ENCODE results near the gene RHEBL1. TPM values are rescaled to one million over a fixed set of nuclear protein-coding genes. Genes with fewer than 3 reads are reported as not detected.
A peak's percentile ranks its signal among the peaks of the same experiment; 100 is the strongest.

The RHEBL1 gene
- total RNA-seq, 1 donor from 2014 or later, result 0.44 TPM

DNA sequence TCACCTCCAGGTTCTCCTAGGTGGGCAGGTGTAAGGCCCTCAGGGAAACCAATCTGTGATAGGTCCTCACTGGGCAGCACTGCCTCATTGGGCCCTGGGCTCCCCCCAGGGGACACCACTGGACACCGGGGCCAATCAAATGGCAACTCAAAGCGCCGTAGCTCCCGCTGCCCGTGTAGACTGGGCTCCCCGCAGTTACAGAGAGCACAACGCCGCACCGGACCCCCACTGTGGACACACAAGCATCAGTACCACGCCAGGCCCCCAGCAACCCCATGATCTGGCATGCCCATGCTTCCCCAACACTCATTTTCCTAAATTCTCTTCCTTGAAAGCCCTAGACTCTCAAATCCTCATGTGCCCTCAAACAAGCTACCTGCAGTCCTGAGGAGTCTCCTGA, 15.3 kb downstream of the RHEBL1 start:
- ATAC-seq, result no peak

GRCh38 chr12:49054096-49054495, 15.7 kb downstream of the RHEBL1 start:
- ATAC-seq, result no peak

- peak; percentile 55 for ATAC-seq
These were observed 17.1 kb downstream of the RHEBL1 start for GRCh38 chr12:49052451-49053208.

GRCh38 chr12:49051777-49052438, 17.9 kb downstream of the RHEBL1 start:
- ATAC-seq, result no peak

- ATAC-seq, result no peak
These were observed 18.4 kb downstream of the RHEBL1 start for GRCh38 chr12:49051373-49051764.

DNA sequence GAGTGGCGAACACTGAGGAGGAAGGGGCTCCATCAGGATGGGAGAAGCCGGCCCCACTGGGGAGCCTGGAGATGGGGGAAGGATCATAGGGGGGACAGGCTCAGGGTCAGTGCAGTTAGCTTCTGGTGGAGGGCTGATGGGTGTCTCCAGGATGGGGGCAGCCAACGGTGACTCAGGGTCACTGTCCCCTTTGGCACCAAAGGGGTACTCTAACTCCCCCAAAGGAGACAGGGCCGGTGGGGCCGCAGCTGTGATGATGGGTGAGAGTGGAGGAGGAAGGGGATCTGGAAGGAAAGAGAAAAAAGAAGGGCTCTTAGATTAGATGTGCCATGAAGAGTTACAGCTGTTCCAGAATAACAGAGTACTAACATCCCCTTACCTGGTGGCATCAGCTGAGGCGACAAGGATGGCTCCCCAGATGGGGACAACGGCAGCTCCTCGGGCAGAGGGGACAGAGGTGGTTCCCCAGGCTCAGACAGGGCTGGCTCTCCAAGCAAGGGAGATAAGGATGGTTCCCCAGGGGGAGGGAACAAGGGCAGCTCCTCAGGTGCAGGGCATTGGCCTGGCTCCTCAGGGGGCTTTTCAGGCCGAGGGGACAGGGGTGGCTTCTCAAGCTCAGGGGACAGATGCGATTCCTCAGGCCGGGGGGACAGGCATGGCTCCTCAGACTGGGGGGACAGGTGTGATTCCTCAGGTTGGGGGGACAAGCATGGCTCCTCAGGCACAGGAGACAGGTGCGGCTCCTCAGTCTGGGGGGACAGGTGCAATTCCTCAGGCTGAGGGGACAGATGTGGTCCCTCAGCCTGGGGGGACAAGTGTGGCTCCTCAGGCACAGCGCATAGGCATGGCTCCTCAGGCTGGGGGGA, 19.0 kb downstream of the RHEBL1 start:
- no peak for ATAC-seq

DNA sequence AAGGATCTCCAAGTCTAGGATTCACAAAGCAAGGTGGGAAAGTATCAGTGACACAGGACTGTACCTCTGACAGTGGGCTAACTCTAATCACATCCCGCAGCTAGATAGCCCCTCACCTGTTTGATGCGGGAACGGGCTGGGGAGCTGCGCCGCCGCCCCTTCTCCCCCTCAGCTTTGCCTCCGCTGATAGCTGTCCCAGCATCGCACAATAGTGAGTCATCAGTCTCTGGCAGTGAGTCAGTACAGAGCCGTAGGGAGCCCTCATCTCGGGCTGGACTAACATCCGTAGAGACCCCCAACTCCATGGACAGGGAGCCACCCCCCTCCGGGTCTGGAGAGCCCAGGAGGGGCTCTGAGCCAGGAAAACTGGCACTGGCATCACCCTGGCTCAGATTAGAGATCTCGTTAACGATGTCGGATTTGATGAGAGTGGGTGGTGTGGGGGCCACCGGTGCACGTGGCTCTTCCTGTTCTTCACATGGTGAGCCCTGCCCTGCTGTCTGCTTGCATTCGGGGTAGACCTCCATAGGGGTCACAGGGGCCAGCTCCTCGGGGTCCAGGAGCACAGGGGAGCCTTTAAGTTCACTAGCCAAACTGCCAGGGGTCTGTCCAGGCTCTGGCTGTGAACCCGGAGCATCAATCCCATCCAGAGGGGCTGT, 20.1 kb downstream of the RHEBL1 start:
- ATAC-seq, result no peak

GRCh38 chr12:49048953-49049352, 20.8 kb downstream of the RHEBL1 start:
- no peak for ATAC-seq

DNA sequence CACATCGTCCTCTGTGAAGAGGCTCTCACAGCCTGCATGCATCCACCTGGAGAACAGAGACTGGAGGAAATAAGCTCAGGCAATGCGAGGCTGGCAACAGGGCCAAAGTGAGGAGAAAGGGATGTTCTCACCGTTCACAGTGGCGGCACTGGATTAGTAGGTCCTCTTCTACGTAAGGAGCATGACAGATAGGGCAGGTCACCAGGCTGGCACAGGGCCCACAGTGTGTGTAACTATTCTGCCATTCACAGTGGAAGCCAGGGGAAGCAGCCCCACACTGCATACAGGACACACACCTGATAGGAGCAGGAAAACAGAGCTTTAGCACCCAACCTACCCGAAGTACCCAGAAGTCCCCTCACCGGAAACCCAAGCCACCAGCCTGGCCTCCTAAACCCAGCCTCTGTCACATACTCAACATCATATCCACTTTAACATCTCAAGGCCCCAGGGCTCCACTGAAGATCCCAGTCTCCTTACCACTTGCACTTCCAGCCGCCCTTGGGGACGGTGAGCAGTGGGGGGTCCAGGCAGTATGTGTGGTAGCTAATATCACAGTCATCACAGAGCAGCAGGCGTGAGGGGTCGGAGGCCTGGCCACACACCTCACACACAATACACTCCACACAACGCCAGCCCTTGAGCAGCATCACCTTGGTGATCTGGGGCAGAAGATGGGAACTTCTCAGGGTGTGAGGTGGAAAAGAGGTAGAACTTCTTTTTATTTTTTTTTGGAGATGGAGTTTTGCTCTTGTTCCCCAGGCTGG, 23.5 kb downstream of the RHEBL1 start:
- no peak for ATAC-seq

DNA sequence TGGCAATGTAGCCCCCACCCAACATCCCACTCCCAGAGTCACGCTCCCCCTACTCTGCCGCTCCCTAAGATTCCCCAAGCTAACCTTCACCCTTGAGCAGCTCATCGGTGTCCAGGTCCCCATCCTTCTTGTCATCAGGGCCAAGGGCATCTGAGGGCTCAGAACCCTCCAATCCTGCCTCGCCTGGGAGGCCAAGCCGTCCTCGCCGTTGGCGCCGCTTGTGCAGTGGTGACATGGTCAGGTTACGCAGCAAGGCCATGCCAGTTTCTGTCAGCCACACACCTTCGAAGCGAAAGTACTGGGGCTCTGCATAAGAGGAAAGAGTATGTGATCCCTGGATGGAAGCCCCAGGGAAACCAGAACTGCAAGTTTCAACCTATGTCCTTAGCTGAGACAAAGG, 25.1 kb downstream of the RHEBL1 start:
- no peak for ATAC-seq

DNA sequence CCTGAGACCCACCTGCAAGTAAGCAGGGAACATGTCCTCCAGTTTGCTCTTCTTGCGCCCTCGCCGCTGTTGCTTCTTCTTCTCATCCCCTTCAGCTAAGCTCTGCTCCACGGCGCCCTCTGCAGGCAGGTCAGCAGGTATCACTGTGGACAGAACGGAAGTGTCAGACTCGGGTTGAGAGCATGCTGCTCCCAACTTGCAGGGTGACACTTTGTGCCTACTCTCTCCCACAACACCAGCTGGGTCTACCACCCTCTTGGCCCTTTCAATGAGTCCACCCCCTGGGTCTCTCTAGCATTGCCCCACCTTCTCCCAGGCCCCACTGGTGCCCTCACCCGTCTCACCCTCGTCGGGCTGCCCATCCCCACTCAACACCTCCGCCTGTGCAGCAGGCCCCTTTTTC, 25.9 kb downstream of the RHEBL1 start:
- ATAC-seq, result peak; percentile 30

DNA sequence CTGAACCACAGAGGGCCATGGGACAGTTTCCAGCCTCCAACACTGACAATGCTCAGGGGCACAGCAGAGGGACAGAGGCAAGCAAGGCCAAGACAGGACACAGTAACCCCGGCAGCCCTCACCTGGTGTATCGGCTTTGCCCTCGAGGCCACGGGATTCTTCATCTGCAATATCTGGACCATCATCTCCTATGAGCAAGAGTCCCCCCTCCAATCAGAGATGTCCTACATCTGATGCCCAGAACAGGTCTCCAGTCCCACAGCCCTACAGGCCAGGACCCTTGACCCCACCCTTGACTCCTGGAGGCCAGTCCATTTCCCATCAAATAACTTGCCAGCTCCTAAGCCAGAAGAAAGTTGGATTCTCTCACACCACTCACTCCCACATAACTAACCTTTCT, 26.5 kb downstream of the RHEBL1 start:
- no peak for ATAC-seq

GRCh38 chr12:49041881-49042484, 27.8 kb downstream of the RHEBL1 start:
- no peak for ATAC-seq

DNA sequence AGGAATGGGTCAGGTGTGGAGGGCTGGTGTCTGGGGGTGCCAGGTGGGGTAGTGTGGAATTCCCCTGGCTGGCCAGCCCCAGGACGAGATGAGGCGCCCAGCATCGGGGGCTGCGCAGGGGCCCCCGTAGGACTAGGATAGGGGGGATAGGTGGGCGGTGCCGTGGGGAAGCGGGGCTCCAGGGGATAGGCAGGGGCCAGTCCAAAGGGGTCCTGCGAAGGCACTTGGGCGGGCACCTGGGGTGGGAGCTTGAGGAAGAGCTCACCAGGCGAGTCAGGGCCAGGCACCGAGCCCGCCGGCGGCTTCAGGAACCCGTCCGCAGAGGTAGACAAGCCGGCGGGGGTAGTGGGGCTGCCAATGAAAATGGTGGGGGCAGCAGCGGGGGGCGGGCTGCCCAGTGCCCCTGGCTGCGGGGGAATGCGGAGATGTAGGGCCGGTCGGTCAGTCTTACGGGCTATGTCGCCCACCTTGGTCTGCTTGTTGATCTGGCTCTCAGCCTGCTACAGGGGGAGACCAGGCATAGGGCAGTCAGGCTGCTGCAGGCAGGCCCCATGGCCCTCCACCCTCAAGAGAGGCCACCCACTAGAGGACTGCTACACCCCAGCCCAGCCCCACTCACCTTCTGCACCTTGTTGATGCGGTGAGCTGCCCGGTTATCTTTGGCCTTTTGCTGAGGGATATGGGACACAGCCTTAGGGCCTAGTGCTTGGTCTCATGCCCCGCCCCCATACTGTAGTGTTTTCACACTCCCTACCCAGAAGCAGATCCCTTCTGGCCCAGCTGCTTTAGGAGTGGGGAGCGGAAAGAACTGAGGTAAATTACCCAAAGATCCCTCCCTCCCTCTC, 28.5 kb downstream of the RHEBL1 start:
- ATAC-seq, result no peak

DNA sequence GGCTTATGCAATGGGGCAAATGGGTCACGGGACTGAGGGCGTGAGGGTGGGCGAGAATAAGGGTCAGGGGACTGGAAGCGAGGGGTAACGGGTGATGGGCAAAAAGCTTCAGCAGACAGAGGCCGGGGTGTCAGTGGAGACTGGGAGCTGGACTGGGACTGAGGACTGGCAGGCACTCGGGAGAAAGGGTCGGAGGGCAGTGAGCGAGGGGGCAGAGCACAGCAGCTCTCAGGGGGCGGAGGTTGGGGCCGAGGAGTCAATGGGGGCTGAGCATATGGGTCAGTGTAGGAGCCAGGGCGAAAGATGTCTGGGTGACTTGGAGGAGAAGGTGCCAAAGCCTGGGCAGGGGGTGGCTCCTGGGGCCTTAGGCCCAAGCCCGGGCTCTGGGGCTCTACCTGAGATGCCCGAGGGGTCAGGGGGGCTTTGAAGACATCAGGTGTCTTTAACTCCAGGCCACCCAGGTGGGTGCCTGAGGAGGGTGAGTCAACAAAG, 29.4 kb downstream of the RHEBL1 start:
- ATAC-seq, result no peak

DNA sequence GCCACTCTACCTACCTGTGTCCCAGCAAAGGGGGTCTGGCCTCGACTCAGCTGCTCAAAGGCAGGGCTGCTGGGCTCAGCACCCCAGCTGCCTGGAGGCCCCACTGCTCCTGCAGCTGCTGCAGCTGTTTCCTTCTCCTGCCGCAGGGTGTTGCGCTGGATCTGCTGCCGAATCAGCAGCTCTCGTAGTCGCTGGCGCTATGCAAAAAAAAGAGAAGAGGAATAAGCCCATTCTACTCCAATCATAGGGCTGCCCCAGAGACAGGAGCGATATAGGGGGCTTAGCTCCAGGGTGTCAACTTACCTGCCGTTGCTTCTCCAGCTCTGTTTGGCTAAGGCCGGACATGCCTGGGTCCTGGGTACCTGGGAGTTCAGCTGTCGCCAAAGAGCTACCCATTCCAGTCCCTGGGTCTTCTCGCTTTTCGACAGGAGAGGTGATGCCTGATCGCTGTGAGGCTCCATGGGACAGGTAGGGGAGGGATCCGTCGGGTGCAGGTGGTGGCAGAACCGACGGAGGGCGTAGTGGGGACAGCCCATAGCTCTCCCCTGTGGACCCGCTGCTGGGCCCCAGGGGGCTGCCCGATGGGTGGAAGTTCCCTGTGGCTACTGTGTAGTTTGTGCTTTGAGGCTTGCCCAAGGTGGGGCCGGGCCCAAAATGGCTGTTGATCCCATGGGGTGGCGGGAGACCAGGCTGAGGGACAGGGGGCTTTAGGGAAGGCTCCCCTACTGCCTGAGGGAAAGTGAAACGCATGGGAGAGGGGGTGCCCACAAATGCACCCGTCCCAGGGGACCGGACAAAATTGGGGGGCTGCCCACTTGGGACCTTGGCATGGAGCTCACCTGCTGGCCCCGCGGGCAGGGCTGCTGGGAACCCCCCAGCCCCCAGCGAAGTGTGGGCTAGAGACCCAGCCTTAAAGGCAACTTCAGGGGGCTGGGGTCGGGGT, 30.1 kb downstream of the RHEBL1 start:
- no peak for ATAC-seq

GRCh38 chr12:49038291-49038955, 31.4 kb downstream of the RHEBL1 start:
- no peak for ATAC-seq

DNA sequence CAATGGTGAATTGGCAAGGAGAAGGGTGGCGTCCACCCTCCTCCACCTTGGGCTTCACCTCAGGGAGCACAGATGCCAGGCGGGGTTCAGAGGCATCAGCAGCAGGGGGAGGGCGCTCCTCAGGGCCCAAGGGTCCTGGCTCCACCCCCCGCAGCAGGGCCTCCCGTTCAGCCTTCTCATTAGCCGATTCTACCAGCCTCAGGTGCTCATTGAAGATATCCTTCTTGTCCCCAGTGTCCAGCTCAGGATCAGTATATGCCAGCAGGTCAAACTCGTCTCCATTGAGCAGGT, 31.9 kb downstream of the RHEBL1 start:
- no peak for ATAC-seq
